ENCODE measurements around the gene TRMT10C. TPM values are rescaled to one million over a fixed set of nuclear protein-coding genes. Genes with fewer than 3 reads are reported as not detected.
"Not testable (repeated sequence)": the region's sequence is repeated elsewhere in the genome, so short reads cannot be mapped to it uniquely, and the experiment has no call there.

The TRMT10C gene
- total RNA-seq, 1 experiment from 2014 or later = 62.1 TPM

GRCh38 chr3:101544161-101544850 is 17.4 kb upstream of the TRMT10C start:
- in situ Hi-C loops (cut with HindIII; ENCODE audit: low sequenced_read_pairs) = no loop called here
- no peak for DNase-seq (ENCODE audit: low spot score)

- DNase-seq (ENCODE audit: low spot score) = no peak
Observed at GRCh38 chr3:101548527-101549105, 13.1 kb upstream of the TRMT10C start.

GRCh38 chr3:101549473-101549872 is 12.2 kb upstream of the TRMT10C start:
- DNase-seq (ENCODE audit: low spot score) = no peak
- in situ Hi-C loops (cut with HindIII; ENCODE audit: low sequenced_read_pairs) = no loop called here

More at GRCh38 chr3:101548527-101549105, 13.1 kb upstream of the TRMT10C start:
- in situ Hi-C loops (cut with HindIII; ENCODE audit: low sequenced_read_pairs) = no loop called here

GRCh38 chr3:101551359-101552081 is 10.1 kb upstream of the TRMT10C start:
- in situ Hi-C loops (cut with HindIII; ENCODE audit: low sequenced_read_pairs); DNase-seq (ENCODE audit: low spot score): not testable (repeated sequence)

GRCh38 chr3:101553381-101553780 is 8.3 kb upstream of the TRMT10C start:
- in situ Hi-C loops (cut with HindIII; ENCODE audit: low sequenced_read_pairs); DNase-seq (ENCODE audit: low spot score): not testable (repeated sequence)

- DNase-seq (ENCODE audit: low spot score) = no peak
- in situ Hi-C loops (cut with HindIII; ENCODE audit: low sequenced_read_pairs) = no loop called here
Observed at GRCh38 chr3:101556064-101556463, 5.6 kb upstream of the TRMT10C start.

- in situ Hi-C loops (cut with HindIII; ENCODE audit: low sequenced_read_pairs) = no loop called here
- no peak for DNase-seq (ENCODE audit: low spot score)
Observed at GRCh38 chr3:101567528-101568317, 6.1 kb downstream of the TRMT10C start.

GRCh38 chr3:101571028-101571895 is 9.6 kb downstream of the TRMT10C start:
- in situ Hi-C loops (cut with HindIII; ENCODE audit: low sequenced_read_pairs) = no loop called here
- no peak for DNase-seq (ENCODE audit: low spot score)

- in situ Hi-C loops (cut with HindIII; ENCODE audit: low sequenced_read_pairs) = no loop called here
- DNase-seq (ENCODE audit: low spot score) = peak; percentile 99
Observed at GRCh38 chr3:101573449-101574387, 12.1 kb downstream of the TRMT10C start, which contains the start of gene PCNP. TSS of gene PCNP (plus strand) at chr3:101574180. CDS start at chr3:101574216, 36 bp downstream.

- in situ Hi-C loops (cut with HindIII; ENCODE audit: low sequenced_read_pairs) = no loop called here
- peak; percentile 38 for DNase-seq (ENCODE audit: low spot score)
Observed at GRCh38 chr3:101574388-101575112, 12.9 kb downstream of the TRMT10C start.

GRCh38 chr3:101577286-101577685 is 15.6 kb downstream of the TRMT10C start:
- DNase-seq (ENCODE audit: low spot score) = no peak
- in situ Hi-C loops (cut with HindIII; ENCODE audit: low sequenced_read_pairs) = no loop called here

GRCh38 chr3:101588616-101589015 is 26.9 kb downstream of the TRMT10C start:
- no peak for DNase-seq (ENCODE audit: low spot score)
- in situ Hi-C loops (cut with HindIII; ENCODE audit: low sequenced_read_pairs) = no loop called here

- in situ Hi-C loops (cut with HindIII; ENCODE audit: low sequenced_read_pairs) = no loop called here
- DNase-seq (ENCODE audit: low spot score) = no peak
Observed at GRCh38 chr3:101591071-101591470, 29.4 kb downstream of the TRMT10C start.

GRCh38 chr3:101602731-101603130 is 41.1 kb downstream of the TRMT10C start:
- DNase-seq (ENCODE audit: low spot score) = no peak
- in situ Hi-C loops (cut with HindIII; ENCODE audit: low sequenced_read_pairs) = no loop called here

- DNase-seq (ENCODE audit: low spot score) = no peak
- in situ Hi-C loops (cut with HindIII; ENCODE audit: low sequenced_read_pairs) = no loop called here
Observed at GRCh38 chr3:101603184-101603583, 41.5 kb downstream of the TRMT10C start.

GRCh38 chr3:101605398-101605797 is 43.7 kb downstream of the TRMT10C start:
- DNase-seq (ENCODE audit: low spot score); in situ Hi-C loops (cut with HindIII; ENCODE audit: low sequenced_read_pairs): not testable (repeated sequence)

- in situ Hi-C loops (cut with HindIII; ENCODE audit: low sequenced_read_pairs) = no loop called here
- no peak for DNase-seq (ENCODE audit: low spot score)
Observed at GRCh38 chr3:101611023-101611422, 49.4 kb downstream of the TRMT10C start.

All from G401 (cell line).